DMS114 treated with DMSO at 0.1 percent for 48 hours (cell line): ENCODE results near the gene WDPCP.
"Not testable (repeated sequence)": the region's sequence is repeated elsewhere in the genome, so short reads cannot be mapped to it uniquely, and the experiment has no call there.

Experiments
- DNase-seq: peaks from one replicate; lab custom pipeline; 2025; ENCODE audit not compliant: unreplicated experiment; lab: John Stamatoyannopoulos, UW

WDPCP gene

DNA sequence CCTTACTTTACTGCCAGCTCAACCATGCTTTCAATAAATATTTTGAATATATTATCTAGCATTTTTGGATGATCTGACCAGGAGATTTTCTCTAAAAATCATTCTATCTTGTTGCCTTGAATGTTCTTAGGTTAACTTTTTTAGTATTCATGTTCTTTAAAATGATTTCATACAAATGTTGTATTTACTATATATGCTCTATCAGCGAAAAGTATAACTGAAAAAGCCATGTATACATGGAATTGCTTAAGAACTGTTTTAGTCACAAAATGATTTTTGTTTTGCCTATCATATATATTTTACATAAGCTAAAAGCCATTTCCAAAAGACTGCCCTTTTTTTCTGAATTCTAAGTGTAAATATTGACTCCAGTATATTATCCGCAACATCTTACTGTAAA lies 213.9 kb downstream of the WDPCP start:
- no peak for DNase-seq

DNA sequence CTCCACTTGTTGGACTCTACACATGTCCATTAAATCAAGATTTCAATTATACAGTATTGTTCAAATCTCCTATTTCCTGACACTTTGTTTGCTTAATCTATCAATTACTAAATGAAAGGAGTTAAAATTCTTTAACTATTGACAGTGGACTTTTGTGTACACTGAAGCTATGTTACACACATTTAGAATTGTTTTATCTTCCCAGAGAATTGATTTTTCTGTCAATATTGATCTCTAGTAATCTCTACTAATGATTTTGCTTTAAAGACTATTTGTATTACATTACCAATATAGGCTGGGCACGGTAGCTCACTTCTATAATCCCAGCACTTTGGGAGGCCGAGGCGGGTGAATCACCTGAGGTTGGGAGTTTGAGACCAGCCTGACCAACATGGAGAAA lies 215.7 kb downstream of the WDPCP start:
- no peak for DNase-seq

GRCh38 chr2:63369146-63369545 lies 219.1 kb downstream of the WDPCP start:
- no peak for DNase-seq

GRCh38 chr2:63364866-63365265 lies 223.4 kb downstream of the WDPCP start:
- DNase-seq = no peak

- not testable (repeated sequence) for DNase-seq
These were observed 230.6 kb downstream of the WDPCP start for GRCh38 chr2:63357722-63358121.

- no peak for DNase-seq
These were observed 240.9 kb downstream of the WDPCP start for GRCh38 chr2:63347361-63347760.

DNA sequence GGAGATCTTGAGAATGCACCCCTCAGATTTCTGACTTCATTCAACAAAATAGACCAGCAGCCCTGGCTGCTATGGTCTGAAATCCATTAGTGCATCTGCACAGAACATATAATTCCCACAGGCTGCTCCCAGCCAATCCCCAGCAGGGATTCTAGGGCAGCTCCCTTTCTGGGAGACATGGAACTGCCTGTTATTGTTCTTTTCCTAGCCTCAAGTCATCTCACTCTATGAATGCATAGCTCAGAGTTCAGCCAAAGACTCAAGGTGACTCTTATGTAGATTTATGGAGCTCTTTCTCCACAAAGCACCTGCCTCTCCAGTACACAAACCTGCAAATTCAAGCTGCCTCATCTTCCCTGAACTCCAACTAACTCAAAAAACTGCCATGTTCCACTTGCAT lies 241.9 kb downstream of the WDPCP start:
- no peak for DNase-seq

DNA sequence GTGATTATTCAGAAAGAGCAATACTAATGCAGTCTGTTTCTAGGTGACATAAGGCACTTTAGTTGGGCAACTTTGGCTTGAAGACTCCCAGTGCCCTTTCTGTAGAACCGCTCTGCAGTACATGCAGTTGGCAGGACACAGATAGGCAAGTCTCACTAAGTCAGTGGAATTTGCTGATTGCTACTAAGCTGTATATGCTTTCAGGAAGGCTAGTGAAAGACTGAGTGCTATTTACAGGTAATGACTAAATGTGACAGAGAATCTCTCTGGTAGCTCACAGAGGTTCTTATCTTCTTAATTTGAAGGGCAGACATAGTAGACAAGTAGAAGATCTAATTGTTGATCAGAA lies 243.0 kb downstream of the WDPCP start:
- DNase-seq = no peak

DNA sequence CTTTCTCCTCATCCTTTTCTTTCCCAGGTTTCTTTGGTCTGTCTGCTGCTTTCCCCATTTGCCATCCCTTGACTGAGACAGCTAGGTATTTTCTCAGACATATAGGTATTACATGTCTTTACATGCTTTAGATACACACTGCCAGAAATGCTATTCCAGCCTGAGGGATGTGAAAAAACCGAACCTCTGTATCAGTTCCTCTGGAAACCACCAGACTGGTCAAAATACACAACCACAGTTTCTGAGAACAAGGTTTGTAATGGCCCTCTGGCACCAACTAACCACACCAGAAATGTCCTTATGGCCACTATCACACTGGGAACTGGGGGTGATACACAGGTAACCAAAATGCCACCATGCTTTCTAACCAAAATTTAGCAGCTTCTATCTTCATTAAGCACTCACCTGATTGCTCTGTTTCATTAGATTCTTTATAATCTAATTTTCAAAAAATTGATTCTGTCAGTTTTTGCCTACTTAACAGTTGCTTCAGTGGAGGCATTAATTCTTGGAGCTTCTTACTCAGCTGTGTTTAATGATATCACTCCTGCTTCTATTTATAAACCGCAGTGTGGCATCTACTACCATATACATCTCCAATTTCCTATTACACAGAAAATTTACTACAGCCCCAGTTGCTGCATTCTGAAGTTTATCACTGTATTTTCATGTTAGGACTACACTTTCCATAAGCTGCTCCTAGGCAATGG lies 243.5 kb downstream of the WDPCP start:
- no peak for DNase-seq

GRCh38 chr2:63343397-63344109 lies 244.7 kb downstream of the WDPCP start:
- no peak for DNase-seq

- no peak for DNase-seq
These were observed 247.8 kb downstream of the WDPCP start for GRCh38 chr2:63340443-63340842.

DNA sequence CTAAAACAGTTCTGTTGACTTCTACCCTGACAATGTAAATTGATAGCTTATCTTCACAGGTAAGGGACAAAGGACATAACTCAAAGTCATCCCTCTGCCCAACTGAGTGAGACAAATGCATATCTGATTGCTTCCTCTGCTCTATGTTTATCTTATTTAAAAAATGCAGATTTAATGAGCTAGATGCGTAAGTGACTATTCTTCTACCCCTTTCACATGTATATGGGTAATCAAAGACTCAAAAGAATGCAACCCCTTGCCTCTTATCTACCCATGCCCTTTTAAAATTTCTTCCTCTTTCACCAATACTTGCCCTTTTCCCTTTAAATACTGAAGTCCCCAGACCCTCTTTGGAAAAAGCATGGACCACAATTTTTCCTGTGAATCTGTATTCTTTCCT lies 253.4 kb downstream of the WDPCP start:
- no peak for DNase-seq

DNA sequence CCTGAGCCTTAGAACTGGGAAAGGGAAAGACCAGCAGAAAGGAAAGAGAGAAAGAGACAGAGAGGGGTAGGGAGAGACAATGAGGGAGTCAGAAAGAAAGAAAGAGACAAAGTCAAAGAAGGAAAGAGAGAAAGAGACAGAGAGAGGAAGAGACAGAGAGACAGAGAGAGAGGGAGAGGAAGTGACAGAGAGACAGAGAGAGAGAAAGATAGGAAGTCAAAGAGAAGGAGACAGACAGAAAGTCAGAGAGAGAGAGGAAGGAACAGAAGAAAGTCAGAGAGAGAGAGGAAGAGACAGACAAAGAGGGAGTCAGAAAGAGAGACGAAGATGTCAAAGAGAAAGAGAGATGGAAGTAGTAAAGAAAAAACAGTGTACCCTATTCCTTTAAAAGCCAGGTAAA lies 261.8 kb downstream of the WDPCP start:
- no peak for DNase-seq

- DNase-seq = not testable (repeated sequence)
These were observed 264.6 kb downstream of the WDPCP start for GRCh38 chr2:63323662-63324061.

DNA sequence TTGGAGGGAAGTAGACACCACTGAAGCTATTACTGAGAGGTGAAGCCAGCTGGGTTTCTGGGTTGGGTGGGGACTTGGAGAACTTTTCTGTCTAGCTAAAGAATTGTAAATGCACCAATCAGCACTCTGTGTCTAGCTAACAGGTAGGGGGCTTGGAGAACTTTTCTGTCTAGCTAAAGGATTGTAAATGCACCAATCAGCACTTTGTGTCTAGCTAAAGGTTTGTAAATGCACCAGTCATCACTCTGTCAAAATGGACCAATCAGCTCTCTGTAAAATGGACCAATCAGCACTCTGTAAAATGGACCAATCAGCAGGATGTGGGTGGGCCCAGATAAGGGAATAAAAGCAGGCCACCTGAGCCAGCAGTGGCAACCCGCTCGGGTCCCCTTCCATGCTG lies 266.3 kb downstream of the WDPCP start:
- DNase-seq = not testable (repeated sequence)

DNA sequence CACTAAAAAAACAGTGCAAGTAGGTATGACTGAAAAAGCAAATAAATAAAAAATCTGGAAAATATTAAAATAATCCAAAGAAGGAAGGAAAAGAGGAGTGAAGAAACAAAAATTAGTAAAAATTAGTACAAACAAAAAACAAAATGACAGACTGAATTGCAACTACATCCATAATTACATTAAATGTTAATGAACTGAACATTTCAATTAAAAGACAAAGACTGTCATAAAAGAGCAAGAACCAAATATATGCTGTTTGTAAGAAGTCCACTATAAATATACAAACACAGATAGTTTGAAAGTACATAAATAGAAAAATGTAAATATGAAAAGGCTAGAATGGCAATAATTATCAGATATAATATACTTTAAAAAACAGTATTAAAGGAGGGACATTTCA lies 267.6 kb downstream of the WDPCP start:
- DNase-seq = no peak

- no peak for DNase-seq
These were observed 277.7 kb downstream of the WDPCP start for GRCh38 chr2:63310614-63311013.

- DNase-seq = no peak
These were observed 286.8 kb downstream of the WDPCP start for GRCh38 chr2:63301481-63301880.

DNA sequence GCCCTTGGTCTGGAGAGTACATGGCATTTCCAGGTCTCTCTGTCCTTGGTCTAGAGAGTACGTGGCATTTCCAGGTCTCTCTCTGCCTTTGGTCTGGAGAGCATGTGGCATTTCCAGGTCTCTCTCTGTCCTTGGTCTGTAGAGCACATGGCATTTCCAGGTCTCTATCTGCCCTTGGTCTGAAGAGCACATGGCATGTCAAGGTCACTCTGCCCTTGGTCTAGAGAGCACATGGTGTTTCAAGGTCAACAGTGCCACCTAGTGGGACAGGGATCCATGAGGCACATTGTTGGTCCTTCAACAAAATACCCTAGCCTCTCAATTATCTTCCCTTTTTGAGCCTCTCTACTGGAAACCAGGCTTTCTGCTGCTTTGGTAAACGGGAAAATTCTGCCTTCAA lies 287.4 kb downstream of the WDPCP start:
- no peak for DNase-seq

DNA sequence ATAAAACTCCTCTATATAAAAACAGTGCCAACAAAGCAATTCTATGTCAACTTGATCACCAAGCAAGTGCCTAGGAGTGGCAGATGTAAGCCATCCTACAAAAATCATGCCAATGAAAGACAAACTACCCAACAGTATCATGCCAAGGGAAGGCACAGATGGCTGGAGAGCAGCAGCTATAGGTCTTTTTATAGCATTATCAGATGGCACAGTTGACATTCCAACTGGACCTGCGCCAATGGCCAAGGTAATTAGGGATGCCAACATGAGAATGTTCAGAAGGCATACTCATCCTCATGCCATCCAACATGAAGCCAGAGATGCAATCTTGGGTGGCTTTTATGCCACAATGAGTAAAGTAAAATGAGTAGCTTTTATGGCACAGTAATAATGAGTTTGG lies 300.3 kb downstream of the WDPCP start:
- no peak for DNase-seq

- DNase-seq = not testable (repeated sequence)
These were observed 301.8 kb downstream of the WDPCP start for GRCh38 chr2:63286520-63286919.

GRCh38 chr2:63283273-63283672 lies 305.0 kb downstream of the WDPCP start:
- no peak for DNase-seq

DNA sequence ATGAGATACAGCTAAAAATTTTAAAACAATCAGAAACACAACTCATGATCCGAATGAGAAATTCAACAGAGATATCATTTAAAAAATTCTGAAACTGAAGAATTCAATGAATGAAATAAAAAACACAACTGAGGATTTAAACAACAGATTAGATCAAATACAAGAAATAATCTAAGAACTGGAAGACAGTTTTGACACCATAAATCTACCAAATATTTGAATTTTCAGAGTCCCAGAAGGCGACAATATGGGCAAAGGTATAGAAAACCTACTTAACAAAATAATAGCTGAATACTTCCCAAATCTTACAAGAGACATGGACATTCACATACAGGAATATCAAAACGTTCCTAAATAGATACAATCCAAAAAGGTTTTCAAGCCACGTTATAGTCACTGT lies 315.7 kb downstream of the WDPCP start:
- no peak for DNase-seq
